BJ (cell line): ENCODE results near the gene TRIM34. TPM values are rescaled to one million over a fixed set of nuclear protein-coding genes. Genes with fewer than 3 reads are reported as not detected.
"Not testable (repeated sequence)": the region's sequence is repeated elsewhere in the genome, so short reads cannot be mapped to it uniquely, and the experiment has no call there.

Experiments used
- CTCF ChIA-PET: fragments of 350-600 bp; formaldehyde crosslinking; extraction: SDS; loops from one replicate; lab custom pipeline; 2021; ENCODE audit warnings: antibody characterized with exemption, inconsistent platforms; lab: Yijun Ruan, JAX
- POLR2A ChIA-PET: fragments of 300-600 bp; sonication (Branson Sonifier 250); formaldehyde crosslinking; extraction: SDS; loops from one replicate; lab custom pipeline; 2021; ENCODE audit warnings: antibody characterized with exemption; lab: Charles Lee
- DNase-seq: peaks from one replicate; pipeline ENCODE4 v3.0.0-alpha.2; 2011; ENCODE audit warnings: low read depth
- H3K27me3 ChIP-seq: 2 replicates; pipeline ENCODE4 v1.6.0; 2011; ENCODE audit warnings: low read length; ENCODE audit not compliant: control insufficient read depth, insufficient read depth
- H3K36me3 ChIP-seq: 2 replicates; pipeline ENCODE4 v1.5.1; 2011; ENCODE audit warnings: low read length; ENCODE audit not compliant: control insufficient read depth, insufficient read depth
- H3K4me3 ChIP-seq: 2 replicates; pipeline ENCODE4 v1.5.1; 2011; ENCODE audit warnings: low read depth, mild to moderate bottlenecking, control low read depth, low read length
- CTCF ChIP-seq: IDR thresholded peaks from 2 replicates; pipeline ENCODE4 v1.5.1; 2011; ENCODE audit warnings: low read depth, mild to moderate bottlenecking, control low read depth, inconsistent platforms, low read length, moderate library complexity; ENCODE audit not compliant: insufficient read depth
- polyA plus RNA-seq: library from polyadenylated mRNA; depleted of rRNA; stranded (reverse); fragments of >200 nt; gene quantifications from 2 replicates; pipeline ENCODE4 v1.2.3, GENCODE V29; 2011

TRIM34 gene
- polyA plus RNA-seq, 1 experiment: 6.6 TPM

GRCh38 chr11:5646139-5646538 lies 21.3 kb downstream of the TRIM34 start:
- DNase-seq: no peak
- ChIA-PET CTCF (interaction anchor here (0.5 to 0.7 kb wide), 2 partner anchors 12 to 19 kb away, joined by 3 to 4 read pairs; no protein-coding TSS in a partner anchor), POLR2A (no interaction called here)
- Histone ChIP-seq H3K27me3 (no peaks in the 10 kb centered on the region), H3K36me3 (no peaks in the 10 kb centered on the region; the same call in 1 of the 2 replicates), H3K4me3 (no peak overlapping the region)
- TF ChIP-seq CTCF: no peak

- ChIA-PET POLR2A (no interaction called here), CTCF (no interaction called here)
- Histone ChIP-seq H3K4me3 (no peak overlapping the region), H3K27me3 (no peaks in the 10 kb centered on the region), H3K36me3 (no peaks in the 10 kb centered on the region)
- DNase-seq: no peak
- no peak for TF ChIP-seq CTCF
Observed at GRCh38 chr11:5655474-5655873, 30.7 kb downstream of the TRIM34 start.

GRCh38 chr11:5656956-5657355 lies 32.2 kb downstream of the TRIM34 start:
- CTCF ChIA-PET, POLR2A ChIA-PET: not testable (repeated sequence)

GRCh38 chr11:5658318-5658717 lies 33.5 kb downstream of the TRIM34 start:
- Histone ChIP-seq H3K36me3 (peaks cover 1% of the 10 kb centered on the region; the same call in 1 of the 2 replicates), H3K27me3 (no peaks in the 10 kb centered on the region), H3K4me3 (no peak overlapping the region)
- TF ChIP-seq CTCF: no peak
- ChIA-PET POLR2A (no interaction called here), CTCF (no interaction called here)
- DNase-seq: no peak

More at GRCh38 chr11:5656956-5657355, 32.2 kb downstream of the TRIM34 start:
- not testable (repeated sequence) for H3K27me3 ChIP-seq, H3K36me3 ChIP-seq, DNase-seq, H3K4me3 ChIP-seq

- TF ChIP-seq CTCF: no peak
- DNase-seq: no peak
- ChIA-PET POLR2A (no interaction called here), CTCF (no interaction called here)
- no peaks in the 10 kb centered on the region for H3K27me3 ChIP-seq
- H3K4me3 ChIP-seq: no peak overlapping the region
- peaks cover 6% of the 10 kb centered on the region for H3K36me3 ChIP-seq
Observed at GRCh38 chr11:5663511-5663910, 38.7 kb downstream of the TRIM34 start.

GRCh38 chr11:5665051-5665570 lies 40.3 kb downstream of the TRIM34 start:
- peaks cover 6% of the 10 kb centered on the region for H3K36me3 ChIP-seq
- H3K27me3 ChIP-seq: no peaks in the 10 kb centered on the region
- ChIA-PET POLR2A (no interaction called here), CTCF (no interaction called here)
- TF ChIP-seq CTCF: no peak
- no peak for DNase-seq
- H3K4me3 ChIP-seq: no peak overlapping the region
